GF-D8 (cell line): ENCODE measurements around the gene TNRC6C.
A peak's percentile ranks its signal among the peaks of the same experiment; 100 is the strongest.
"Not testable (repeated sequence)": the region's sequence is repeated elsewhere in the genome, so short reads cannot be mapped to it uniquely, and the experiment has no call there.

Source experiments
- DNase-seq: peaks from one replicate; lab custom pipeline; 2025; lab: John Stamatoyannopoulos, UW

The TNRC6C gene

GRCh38 chr17:78137392-78138203 lies 179.1 kb downstream of the TNRC6C start:
- no peak for DNase-seq

DNA sequence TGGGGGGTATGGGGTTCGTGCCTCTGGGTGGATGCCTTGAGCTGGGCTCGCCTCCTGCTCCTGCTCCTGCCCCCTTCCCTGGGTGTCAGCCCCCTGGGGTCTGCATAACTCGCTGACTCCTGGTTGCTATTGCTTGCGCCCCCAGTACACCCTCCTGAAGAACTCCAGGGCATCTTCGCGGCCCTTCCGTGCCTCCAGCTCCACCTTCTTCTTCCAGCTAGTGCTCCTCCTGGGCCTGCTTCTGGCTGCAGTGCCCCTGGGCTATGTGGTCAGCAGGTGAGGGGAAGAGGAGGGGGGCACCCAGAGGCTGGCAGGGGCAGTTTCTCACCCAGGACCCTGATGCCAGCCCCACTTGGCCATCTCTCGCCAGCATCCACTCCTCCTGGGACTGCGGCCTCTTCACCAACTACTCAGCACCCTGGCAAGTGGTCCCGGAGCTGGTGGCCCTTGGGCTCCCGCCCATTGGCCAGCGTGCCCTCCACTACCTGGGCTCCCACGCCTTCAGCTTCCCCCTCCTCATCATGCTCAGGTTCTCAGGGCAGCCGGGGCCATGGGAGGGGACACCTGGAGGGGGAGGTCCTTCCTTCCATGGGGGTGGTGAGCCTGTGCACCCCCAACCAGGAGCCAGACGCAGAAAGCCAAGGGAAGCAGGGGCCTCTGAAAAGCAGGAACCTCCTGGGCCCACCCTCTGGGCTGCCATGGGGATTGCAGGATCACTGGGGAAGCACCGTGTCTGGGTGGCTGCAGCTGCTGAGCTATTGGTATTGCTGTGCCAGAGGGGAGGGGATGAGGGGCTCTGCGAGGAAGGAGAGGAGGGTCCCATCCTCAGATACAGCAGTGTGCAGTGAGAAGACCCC lies 179.9 kb downstream of the TNRC6C start:
- DNase-seq: no peak

- not testable (repeated sequence) for DNase-seq
Observed at GRCh38 chr17:78139861-78140168, 181.3 kb downstream of the TNRC6C start.

- DNase-seq: peak; percentile 90
Observed at GRCh38 chr17:78140169-78141051, 181.9 kb downstream of the TNRC6C start.

DNA sequence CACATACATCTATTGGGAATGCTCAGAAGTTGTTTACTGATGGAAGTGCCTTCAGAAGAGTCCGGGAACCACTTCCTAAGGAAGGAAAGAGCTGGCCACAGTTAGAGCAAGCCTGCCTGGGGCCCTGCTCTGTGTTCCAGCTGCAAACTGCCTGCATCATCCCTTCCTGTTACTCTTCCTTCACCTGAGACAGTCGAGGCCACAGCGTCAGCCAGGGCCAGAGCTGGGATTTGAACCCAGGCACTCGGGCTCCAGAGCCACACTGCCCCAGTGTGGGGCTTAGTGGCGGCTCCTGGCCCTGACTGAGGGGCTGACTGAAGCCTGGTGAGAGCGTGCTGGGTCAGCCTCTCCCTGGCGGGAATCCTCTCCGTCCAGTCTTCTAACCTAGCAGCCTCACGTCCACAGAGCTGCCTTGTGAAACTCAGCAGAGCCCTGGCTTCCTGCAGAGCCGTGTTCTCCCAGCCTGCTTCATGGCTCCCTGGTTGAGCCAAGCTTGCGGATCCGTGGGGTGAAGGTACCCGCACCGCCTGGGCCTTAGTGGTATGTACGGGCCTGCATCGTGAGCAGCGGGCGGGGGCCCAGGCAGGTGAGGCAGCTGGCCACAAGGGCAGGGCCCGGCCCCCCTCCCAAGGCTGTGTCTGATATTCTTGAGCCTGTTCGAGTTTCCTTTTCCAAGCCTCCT lies 183.1 kb downstream of the TNRC6C start:
- DNase-seq: no peak

DNA sequence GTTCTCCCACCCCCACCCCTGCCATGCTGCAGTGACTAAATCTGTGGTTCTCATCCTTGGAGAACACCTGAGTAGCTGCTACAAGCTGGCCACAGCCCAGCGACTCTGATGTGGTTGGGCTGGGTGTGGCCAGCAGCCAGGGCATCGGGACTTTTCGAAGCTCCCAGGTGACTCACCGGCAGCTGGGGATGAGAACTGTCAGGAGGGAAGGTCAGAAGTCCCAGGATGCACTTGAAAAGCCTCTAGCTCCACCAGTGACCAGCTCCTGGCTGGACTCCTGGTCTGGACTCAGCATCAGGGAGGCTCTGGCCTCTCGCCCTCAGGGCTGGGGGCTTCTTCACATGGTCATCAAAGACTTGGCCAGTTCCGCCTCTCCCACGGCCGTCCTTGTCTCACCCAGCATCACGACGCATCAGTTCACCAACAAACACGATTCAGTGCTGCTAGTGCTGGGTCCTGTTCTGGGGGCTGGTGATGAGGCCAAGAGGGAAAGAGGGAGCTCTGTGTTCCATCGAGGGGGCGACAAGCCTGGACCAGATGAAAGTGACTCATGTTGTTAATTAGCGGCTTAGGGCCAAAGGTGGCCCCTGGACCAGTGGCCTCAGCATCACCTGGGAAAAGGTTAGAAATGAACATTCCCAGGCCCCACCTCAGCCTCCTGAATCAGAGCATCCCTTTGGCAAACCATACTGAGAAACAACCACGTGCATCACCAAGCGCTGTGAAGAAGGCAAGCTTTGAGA lies 183.8 kb downstream of the TNRC6C start:
- DNase-seq: no peak

DNA sequence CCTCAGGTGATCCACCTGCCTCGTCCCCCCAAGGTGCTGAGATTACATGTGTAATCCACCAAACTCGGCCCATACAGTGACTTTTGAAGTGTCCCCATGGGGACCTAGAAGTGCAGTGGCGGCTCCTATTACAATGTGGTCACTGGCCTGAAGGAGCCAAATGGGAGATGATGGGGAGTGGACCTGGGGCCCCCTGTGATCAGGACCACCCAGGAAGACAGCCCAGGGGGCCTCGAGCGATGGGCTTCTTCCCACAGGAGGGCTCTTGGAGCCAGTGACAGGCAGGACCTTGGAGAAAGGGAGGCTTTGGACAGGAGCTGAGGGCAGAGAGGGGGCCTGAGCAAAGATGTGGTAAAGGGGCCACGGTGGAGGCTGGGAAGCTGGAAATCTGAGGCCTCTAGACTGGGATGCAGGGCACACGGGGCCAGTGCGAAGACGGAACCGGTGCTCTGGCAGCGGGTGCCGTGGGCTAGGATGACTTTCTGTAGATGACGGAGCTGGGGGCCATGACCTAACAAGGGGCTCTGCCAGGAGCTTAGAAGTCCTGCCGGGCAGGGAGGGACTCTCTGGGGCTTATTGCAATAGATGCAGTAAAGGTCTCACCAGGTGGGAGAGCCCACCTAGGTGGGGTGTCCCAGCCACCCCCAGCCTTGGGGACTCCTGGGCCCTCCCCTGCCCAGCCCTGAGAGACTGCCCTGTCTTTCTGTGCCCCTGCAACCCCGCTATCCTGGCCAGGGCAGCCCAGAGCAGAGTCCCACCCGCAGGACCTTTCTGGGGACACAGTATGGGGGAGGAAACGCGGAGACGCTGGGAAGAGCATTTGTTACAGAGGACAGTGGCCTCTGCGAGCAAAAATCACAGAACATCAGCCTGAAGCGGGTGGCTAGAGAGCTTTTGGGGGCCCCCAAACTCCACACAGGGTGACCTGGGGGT lies 185.0 kb downstream of the TNRC6C start:
- DNase-seq: no peak

DNA sequence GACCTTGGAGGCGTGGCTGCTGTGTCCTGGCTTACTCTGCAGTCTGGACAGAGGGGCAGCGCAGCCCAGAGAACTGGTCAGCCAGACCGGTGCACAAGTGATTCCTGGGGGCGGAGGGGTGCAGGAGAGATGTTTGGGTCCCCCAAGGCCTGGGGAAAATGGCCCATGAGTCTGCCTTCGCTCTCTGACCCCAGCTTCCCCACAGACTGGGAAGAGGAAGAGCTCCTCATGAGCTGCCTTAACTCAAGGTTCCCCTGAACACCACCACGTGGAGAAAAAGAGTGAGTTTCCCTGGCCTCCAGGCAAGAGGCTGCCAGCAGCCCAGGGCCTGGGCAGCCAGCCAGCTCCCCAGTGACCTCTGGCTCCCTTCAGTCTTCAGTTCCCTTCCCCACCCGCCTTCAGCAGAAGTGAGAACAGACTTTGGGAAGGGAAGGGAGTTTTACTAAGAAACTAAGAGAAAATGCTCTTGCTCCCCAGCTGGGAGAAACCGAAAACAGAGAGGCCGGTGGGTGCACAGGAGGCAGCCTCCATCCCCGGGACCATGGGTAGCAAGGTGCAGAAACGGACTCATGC lies 185.7 kb downstream of the TNRC6C start:
- peak; percentile 83 for DNase-seq

DNA sequence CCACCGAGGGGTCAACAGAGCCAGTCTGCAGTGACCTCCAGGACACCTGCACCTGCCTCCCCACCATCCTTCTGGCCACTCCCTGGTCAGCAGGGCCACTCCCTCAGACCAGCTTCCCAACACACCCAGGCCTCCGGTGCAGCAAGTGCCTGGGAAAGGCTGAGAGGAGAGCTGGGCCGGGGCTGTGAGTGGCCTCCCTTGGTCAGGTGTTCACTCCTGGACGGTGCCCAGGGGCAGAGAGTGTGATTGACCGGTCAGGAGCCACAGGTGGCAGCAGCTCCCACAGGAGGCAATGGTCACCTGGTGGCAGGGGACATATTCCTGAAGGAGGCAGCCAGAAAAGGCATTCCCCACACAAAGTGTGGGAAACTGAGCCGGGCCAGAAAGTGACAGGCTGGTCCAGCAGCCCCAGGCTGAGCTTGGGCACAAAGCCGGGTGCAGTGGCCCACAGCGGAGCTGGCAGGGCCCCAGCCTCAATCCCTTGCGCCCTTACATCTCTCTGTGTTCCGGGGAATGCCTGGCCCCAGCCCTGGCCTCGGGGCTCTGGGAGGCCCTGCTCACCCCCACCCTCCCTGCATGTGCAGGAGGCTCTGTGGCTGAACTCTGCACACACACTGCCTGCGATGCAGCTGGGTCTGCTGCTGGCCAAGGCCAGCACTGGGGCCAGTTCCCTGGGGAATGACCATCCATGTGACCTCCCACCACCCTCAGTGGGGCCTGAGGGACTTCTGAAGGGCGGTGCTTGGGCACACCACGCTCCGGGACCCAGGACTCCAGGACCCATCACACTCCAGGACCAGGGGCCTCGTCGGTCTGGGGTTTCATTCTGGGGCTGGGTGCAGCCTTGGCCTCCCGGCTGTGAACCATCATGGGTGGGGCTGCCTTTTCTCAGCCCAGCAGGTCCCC lies 186.5 kb downstream of the TNRC6C start:
- DNase-seq: no peak

DNA sequence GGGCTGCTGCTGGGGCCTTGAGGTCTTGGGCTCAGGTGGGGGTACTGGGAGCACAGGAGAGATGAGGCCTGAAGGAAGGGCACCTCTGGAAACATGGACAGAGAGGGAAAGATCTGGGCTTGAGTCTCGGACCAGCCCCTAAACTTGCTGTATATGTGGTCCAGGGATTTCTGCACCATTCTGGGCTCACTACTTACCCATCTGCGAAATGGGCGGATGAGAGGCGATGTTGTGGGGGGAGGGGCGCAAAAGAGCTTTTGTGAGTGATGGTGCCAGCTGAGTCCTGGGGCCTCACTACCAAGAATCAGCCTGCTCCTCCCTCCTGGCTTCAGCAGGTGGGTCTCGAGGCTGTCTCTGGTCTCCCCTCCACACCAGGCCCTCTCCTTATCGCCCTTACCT lies 188.0 kb downstream of the TNRC6C start:
- no peak for DNase-seq

GRCh38 chr17:78146881-78147280 lies 188.4 kb downstream of the TNRC6C start:
- no peak for DNase-seq

DNA sequence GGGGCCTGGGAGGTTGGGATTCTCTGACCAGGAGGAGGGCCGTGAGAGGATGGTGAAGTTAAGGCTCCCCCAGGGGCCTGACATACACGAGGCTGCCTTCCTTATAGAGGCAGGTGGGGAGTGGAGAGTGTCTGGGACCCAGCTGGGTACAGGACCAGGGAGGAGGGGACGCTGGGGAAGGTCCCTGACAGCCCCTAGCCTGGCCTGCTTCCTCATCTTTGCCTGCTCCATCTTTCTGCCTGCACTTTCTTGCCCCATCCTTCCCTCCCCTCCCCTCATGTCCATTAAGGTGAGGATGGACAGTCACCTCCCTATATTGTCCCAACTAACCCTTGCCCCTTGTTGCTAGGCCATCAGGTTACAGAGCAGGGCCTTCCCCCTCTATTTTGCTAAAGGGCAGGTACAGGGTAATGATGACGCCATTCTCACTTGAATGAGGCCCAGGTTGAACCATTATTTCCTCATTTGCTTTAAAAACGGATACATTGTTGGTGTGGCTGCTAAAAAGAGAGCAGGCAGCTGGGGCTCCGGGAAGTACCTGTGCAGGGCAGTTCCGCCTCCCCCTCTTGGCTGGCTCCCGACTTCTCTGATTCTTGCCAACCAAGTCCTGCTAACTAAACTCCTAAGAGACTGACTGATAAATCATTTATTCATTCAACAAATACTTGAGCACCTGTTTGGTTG lies 189.0 kb downstream of the TNRC6C start:
- DNase-seq: no peak

- no peak for DNase-seq
Observed at GRCh38 chr17:78148286-78149016, 189.9 kb downstream of the TNRC6C start.

DNA sequence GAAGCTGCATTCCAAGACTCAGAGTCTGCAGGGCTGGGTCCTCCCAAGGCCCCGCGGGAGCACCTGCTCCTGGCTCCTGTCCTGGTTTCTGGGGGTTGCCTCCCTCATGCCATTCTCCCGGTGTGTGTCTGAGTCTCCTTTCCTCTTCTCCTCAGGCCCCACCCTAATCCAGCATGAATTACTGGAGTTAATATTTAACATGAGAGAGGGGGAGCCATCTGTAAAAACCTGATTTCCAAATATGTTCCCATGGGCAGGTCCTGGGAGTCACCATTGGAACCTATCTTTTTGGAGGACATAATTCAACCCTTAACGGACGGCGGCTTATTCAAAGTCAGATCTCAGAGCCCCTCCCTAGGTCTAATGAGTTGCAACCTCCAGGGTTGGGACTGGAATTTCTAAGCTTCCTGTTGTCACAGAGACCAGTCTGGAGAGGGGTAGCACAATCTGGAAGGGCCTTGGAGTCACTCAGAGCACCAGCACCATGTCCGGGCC lies 193.1 kb downstream of the TNRC6C start:
- DNase-seq: no peak

- no peak for DNase-seq
Observed at GRCh38 chr17:78154903-78155811, 196.7 kb downstream of the TNRC6C start.
